PFSK-1 (cell line): Measurements from ENCODE around the gene C9orf50.

Source experiments
- POLR2AphosphoS5 ChIP-seq: IDR thresholded peaks from 2 replicates; pipeline ENCODE4 v1.6.1; 2012; ENCODE audit warnings: low read depth, mild to moderate bottlenecking, control low read depth, low read length, moderate library complexity
- REST ChIP-seq, 2 experiments: IDR thresholded peaks; 2 replicates each; pipeline versions ENCODE4 v1.6.1 to v1.8.0; 2011 to 2012; ENCODE audit warnings: low read depth in 2 of 2, low read length in 2 of 2, control low read depth in 1 of 2, inconsistent platforms in 1 of 2, mild to moderate bottlenecking in 1 of 2, moderate library complexity in 1 of 2; ENCODE audit not compliant: insufficient read depth in 1 of 2
- SIN3A ChIP-seq: IDR thresholded peaks from 2 replicates; pipeline ENCODE4 v1.6.1; 2012; ENCODE audit warnings: mild to moderate bottlenecking, low read length, moderate library complexity, borderline replicate concordance; ENCODE audit not compliant: insufficient read depth

- TF ChIP-seq SIN3A (no peak), POLR2AphosphoS5 (no peak), REST (IDR thresholded peaks at IDR 0.05; ENCODE audit: insufficient read depth in 1 of 2, low read depth in 2 of 2, low read length in 2 of 2) (no peak)
Measured at GRCh38 chr9:129646654-129647053, 25.8 kb upstream of the C9orf50 start.
